ENCODE measurements around the gene PITHD1.
A peak's percentile ranks its signal among the peaks of the same experiment; 100 is the strongest.

PITHD1 gene

GRCh38 chr1:23757812-23758211, 20.4 kb upstream of the PITHD1 start (continued):
- TF ChIP-seq TSHZ2 (CRISPR knock-in tag; IDR thresholded peaks at IDR 0.05), result no peak
- no peak for TF ChIP-seq ZNF8 (CRISPR knock-in tag; IDR thresholded peaks at IDR 0.05)

GRCh38 chr1:23759277-23759676, 18.9 kb upstream of the PITHD1 start:
- TF ChIP-seq ZNF565 (CRISPR knock-in tag; conservative IDR thresholded peaks at IDR 0.05; ENCODE audit: low read depth), result no peak
- TF ChIP-seq, protein P1, sequence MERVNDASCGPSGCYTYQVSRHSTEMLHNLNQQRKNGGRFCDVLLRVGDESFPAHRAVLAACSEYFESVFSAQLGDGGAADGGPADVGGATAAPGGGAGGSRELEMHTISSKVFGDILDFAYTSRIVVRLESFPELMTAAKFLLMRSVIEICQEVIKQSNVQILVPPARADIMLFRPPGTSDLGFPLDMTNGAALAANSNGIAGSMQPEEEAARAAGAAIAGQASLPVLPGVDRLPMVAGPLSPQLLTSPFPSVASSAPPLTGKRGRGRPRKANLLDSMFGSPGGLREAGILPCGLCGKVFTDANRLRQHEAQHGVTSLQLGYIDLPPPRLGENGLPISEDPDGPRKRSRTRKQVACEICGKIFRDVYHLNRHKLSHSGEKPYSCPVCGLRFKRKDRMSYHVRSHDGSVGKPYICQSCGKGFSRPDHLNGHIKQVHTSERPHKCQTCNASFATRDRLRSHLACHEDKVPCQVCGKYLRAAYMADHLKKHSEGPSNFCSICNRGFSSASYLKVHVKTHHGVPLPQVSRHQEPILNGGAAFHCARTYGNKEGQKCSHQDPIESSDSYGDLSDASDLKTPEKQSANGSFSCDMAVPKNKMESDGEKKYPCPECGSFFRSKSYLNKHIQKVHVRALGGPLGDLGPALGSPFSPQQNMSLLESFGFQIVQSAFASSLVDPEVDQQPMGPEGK (CRISPR knock-in tag; IDR thresholded peaks at IDR 0.05; ENCODE audit: borderline replicate concordance), result no peak
- TF ChIP-seq ZNF8 (CRISPR knock-in tag; IDR thresholded peaks at IDR 0.05), result no peak
- no peak for TF ChIP-seq GLIS3 (CRISPR knock-in tag; IDR thresholded peaks at IDR 0.05)
- no peak for TF ChIP-seq OSR1 (CRISPR knock-in tag; IDR thresholded peaks at IDR 0.05)
- no peak for TF ChIP-seq TCF4 (CRISPR knock-in tag; IDR thresholded peaks at IDR 0.05; ENCODE audit: borderline replicate concordance)
- TF ChIP-seq ZC3H10 (CRISPR knock-in tag; IDR thresholded peaks at IDR 0.05), result no peak
- TF ChIP-seq, protein P2, sequence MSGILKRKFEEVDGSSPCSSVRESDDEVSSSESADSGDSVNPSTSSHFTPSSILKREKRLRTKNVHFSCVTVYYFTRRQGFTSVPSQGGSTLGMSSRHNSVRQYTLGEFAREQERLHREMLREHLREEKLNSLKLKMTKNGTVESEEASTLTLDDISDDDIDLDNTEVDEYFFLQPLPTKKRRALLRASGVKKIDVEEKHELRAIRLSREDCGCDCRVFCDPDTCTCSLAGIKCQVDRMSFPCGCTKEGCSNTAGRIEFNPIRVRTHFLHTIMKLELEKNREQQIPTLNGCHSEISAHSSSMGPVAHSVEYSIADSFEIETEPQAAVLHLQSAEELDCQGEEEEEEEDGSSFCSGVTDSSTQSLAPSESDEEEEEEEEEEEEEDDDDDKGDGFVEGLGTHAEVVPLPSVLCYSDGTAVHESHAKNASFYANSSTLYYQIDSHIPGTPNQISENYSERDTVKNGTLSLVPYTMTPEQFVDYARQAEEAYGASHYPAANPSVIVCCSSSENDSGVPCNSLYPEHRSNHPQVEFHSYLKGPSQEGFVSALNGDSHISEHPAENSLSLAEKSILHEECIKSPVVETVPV (CRISPR knock-in tag; IDR thresholded peaks at IDR 0.05), result no peak
- TF ChIP-seq ESRRG (CRISPR knock-in tag; IDR thresholded peaks at IDR 0.05), result no peak
- ATAC-seq, result no peak

- ATAC-seq, result peak; percentile 86
- no peak for TF ChIP-seq ZNF565 (CRISPR knock-in tag; conservative IDR thresholded peaks at IDR 0.05; ENCODE audit: low read depth)
- TF ChIP-seq ZNF70 (CRISPR knock-in tag; IDR thresholded peaks at IDR 0.05), result no peak
- TF ChIP-seq, protein P3, sequence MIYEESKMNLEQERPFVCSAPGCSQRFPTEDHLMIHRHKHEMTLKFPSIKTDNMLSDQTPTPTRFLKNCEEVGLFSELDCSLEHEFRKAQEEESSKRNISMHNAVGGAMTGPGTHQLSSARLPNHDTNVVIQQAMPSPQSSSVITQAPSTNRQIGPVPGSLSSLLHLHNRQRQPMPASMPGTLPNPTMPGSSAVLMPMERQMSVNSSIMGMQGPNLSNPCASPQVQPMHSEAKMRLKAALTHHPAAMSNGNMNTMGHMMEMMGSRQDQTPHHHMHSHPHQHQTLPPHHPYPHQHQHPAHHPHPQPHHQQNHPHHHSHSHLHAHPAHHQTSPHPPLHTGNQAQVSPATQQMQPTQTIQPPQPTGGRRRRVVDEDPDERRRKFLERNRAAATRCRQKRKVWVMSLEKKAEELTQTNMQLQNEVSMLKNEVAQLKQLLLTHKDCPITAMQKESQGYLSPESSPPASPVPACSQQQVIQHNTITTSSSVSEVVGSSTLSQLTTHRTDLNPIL (CRISPR knock-in tag; IDR thresholded peaks at IDR 0.05; ENCODE audit: low read depth), result no peak
- TF ChIP-seq, protein P2 (CRISPR knock-in tag; IDR thresholded peaks at IDR 0.05), result no peak
- no peak for TF ChIP-seq RARB (CRISPR knock-in tag; IDR thresholded peaks at IDR 0.05)
- TF ChIP-seq ARNTL (CRISPR knock-in tag; IDR thresholded peaks at IDR 0.05; ENCODE audit: borderline replicate concordance, low read depth), result no peak
- no peak for TF ChIP-seq BACH2 (CRISPR knock-in tag; IDR thresholded peaks at IDR 0.05; ENCODE audit: borderline replicate concordance)
- no peak for TF ChIP-seq ZC3H10 (CRISPR knock-in tag; IDR thresholded peaks at IDR 0.05)
These were observed 15.1 kb upstream of the PITHD1 start for GRCh38 chr1:23763041-23763577.

GRCh38 chr1:23768733-23769132, 9.5 kb upstream of the PITHD1 start:
- ATAC-seq, result no peak
- TF ChIP-seq, protein P3 (CRISPR knock-in tag; IDR thresholded peaks at IDR 0.05; ENCODE audit: low read depth), result no peak

Data from SK-N-SH treated with all-trans-retinoic acid at 6 μM for 48 hours (cell line).